Measurements from ENCODE around the gene LARGE1.

GRCh38 chr22:33903012-33903411 is 17.3 kb downstream of the LARGE1 start:
- TF ChIP-seq POLR2A (IDR thresholded peaks at IDR 0.05) = no peak
- no peak for TF ChIP-seq CTCF (IDR thresholded peaks at IDR 0.05)
- TF ChIP-seq POLR2AphosphoS5 (IDR thresholded peaks at IDR 0.05; ENCODE audit: insufficient read depth in 1 of 2, low read depth in 1 of 2) = no peak
